K562 (cell line): ENCODE results near the gene SERINC3. TPM values are rescaled to one million over a fixed set of nuclear protein-coding genes. Genes with fewer than 3 reads are reported as not detected.

Experiments used
- CCAR2 ChIP-seq: fragments of 200-400 bp; formaldehyde crosslinking; IDR thresholded peaks from 2 replicates; pipeline ENCODE4 v1.6.1; 2017; ENCODE audit warnings: mild to moderate bottlenecking, low read depth, low read length
- CHCHD3 ChIP-seq: fragments of 250-450 bp; sonication (Bioruptor Pico); IDR thresholded peaks from 2 replicates; pipeline ENCODE4 v2.1.2; 2022; ENCODE audit warnings: mild to moderate bottlenecking
- CTCF ChIP-seq, 3 experiments: IDR thresholded peaks in 2 of 3; conservative IDR thresholded peaks in 1 of 3; 2 replicates each; pipeline ENCODE4 v1.5.1; 2011 to 2012; ENCODE audit warnings: low read length in 3 of 3, mild to moderate bottlenecking in 3 of 3, control low read depth in 2 of 3, improper control_type of control experiment in 1 of 3, inconsistent platforms in 1 of 3, low read depth in 1 of 3, mixed read lengths in 1 of 3, moderate library complexity in 1 of 3; ENCODE audit not compliant: insufficient read depth in 2 of 3
- DIDO1 ChIP-seq: fragments of 450-650 bp; IDR thresholded peaks from 2 replicates; pipeline ENCODE4 v1.6.1; 2016; ENCODE audit warnings: low read depth, missing biosample characterization, missing genetic modification characterization
- ETV1 ChIP-seq: fragments of 450-650 bp; conservative IDR thresholded peaks from 2 replicates; pipeline ENCODE4 v1.6.1; 2016; ENCODE audit warnings: missing genetic modification characterization, control low read depth, low read depth, missing compliant biosample characterization
- GABPB1 ChIP-seq: sonication (generic); formaldehyde crosslinking; IDR thresholded peaks from 2 replicates; pipeline ENCODE4 v1.8.0; 2022; ENCODE audit warnings: mild to moderate bottlenecking, missing genetic modification reagents
- MBD2 ChIP-seq: sonication (generic); IDR thresholded peaks from 2 replicates; pipeline ENCODE4 v1.6.1; 2016; ENCODE audit warnings: low read depth, borderline replicate concordance
- PURB ChIP-seq: sonication (generic); formaldehyde crosslinking; IDR thresholded peaks from 2 replicates; pipeline ENCODE4 v1.9.0; 2021; ENCODE audit warnings: low read depth, mild to moderate bottlenecking, missing genetic modification reagents
- RAD51 ChIP-seq: fragments of 450-650 bp; IDR thresholded peaks from 2 replicates; pipeline ENCODE4 v1.7.1; 2016; ENCODE audit warnings: low read depth, mild to moderate bottlenecking, borderline replicate concordance
- RFX5 ChIP-seq: IDR thresholded peaks from 2 replicates; pipeline ENCODE4 v1.6.1; 2011; ENCODE audit warnings: low read depth, mild to moderate bottlenecking, improper control_type of control experiment, low read length
- SRSF1 ChIP-seq: fragments of 200-400 bp; formaldehyde crosslinking; IDR thresholded peaks from 2 replicates; pipeline ENCODE4 v1.6.1; 2017; ENCODE audit warnings: mild to moderate bottlenecking, low read depth, low read length, moderate library complexity
- ZBTB2 ChIP-seq: fragments of 450-650 bp; IDR thresholded peaks from 2 replicates; pipeline ENCODE4 v1.6.1; 2016; ENCODE audit warnings: antibody characterized with exemption
- ZNF143 ChIP-seq: sonication (generic); formaldehyde crosslinking; IDR thresholded peaks from 2 replicates; pipeline ENCODE4 v1.9.0; 2022; ENCODE audit warnings: mild to moderate bottlenecking, missing genetic modification reagents
- ZNF347 ChIP-seq: fragments of 450-650 bp; formaldehyde crosslinking; IDR thresholded peaks from 2 replicates; pipeline ENCODE4 v1.4.0; 2020; ENCODE audit warnings: low read depth, mild to moderate bottlenecking, moderate library complexity
- ZNF707 ChIP-seq: fragments of 250-450 bp; sonication (Bioruptor Pico); conservative IDR thresholded peaks from 2 replicates; pipeline ENCODE4 v1.8.0; 2022; ENCODE audit warnings: inconsistent platforms, mild to moderate bottlenecking, moderate library complexity
- ZNF830 ChIP-seq: fragments of 250-450 bp; sonication (Bioruptor Pico); IDR thresholded peaks from 2 replicates; pipeline ENCODE4 v1.5.0; 2021; ENCODE audit warnings: mild to moderate bottlenecking
- polyA plus RNA-seq, 8 experiments: library from polyadenylated mRNA; depleted of rRNA in 4 of 8; stranded (reverse) in 5 of 8; unstranded in 3 of 8; fragments of >200 nt; fragmentation: Nextera tagmentation in 2 of 8; fragmentation: Illumina TruSeq in 1 of 8; extraction: Ambion mirVana in 2 of 8; extraction: Trizol in 1 of 8; gene quantifications; 2 replicates each; pipeline versions ENCODE4 v1.2.1 to v1.2.3, GENCODE V29; 2011 to 2014; ENCODE audit warnings: inconsistent platforms in 1 of 8, missing spikeins in 1 of 8
- total RNA-seq, 7 experiments: library from RNA; depleted of rRNA in 6 of 7; stranded (reverse); fragments of >200 nt in 6 of 7; fragmentation: Illumina TruSeq in 2 of 7; extraction: Trizol in 2 of 7; gene quantifications; 2 replicates each; pipeline versions ENCODE4 v1.2.1 to v1.2.3, GENCODE V29; 2011 to 2021; ENCODE audit warnings: low replicate concordance in 1 of 7
- TF ChIP-seq, protein P1 (sequence below): sonication (generic); formaldehyde crosslinking; IDR thresholded peaks from 2 replicates; pipeline ENCODE4 v1.8.1; 2023; ENCODE audit warnings: missing genetic modification reagents, mild to moderate bottlenecking, borderline replicate concordance
- TF ChIP-seq, protein P2 (sequence below): fragments of 450-650 bp; IDR thresholded peaks from 2 replicates; pipeline ENCODE4 v1.6.1; 2018; ENCODE audit warnings: mild to moderate bottlenecking, low read depth; ENCODE audit not compliant: partially characterized antibody

SERINC3 gene
- total and polyA plus RNA-seq, 9 of the 15 experiments (the other 6 are each of a cell fraction or from before 2014, with no cell fraction given), result 24.7 to 107 (median 48.8) TPM

DNA sequence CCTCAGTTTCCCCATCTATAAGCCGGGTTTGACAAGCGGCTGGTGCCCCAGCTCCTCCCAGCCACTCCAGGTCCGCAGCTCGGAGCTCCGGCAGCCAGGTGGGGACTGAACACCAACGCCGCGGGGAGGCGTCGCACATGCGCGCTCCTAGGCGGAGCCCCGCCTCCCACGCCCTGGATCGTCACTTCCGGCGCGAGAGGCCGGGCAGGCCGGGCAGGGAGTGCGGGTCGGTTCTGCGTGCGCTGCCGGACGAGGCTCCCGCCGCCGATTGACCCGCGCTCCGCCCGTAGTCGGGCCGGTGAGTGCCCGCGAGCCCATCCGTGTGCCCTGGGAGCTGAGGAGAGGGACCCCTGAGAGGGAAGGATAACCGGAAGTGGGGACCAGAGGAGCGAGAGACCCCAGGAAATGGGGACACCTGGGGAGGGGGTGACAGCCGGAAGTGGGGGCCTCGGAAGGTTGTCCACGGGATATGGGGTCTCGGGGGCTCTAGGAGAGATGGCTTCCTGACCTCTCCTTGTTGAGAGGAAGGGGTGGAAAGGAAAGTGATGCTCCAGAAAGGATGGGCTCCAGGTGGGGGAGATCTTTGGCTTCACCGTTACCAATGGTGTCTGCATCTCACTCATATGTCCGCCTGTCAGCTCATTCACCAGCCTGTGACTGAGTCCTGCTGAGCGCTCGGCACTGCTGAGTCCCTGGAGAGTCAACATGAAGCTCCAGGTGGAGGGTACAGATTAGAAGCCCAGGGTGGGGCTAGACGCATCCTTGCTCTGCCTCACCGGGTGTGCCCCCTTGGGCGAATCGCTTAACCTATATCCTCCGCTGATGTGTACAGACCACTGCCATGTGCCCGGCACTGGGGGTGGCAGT is 45.9 kb downstream of the SERINC3 start, which contains the start of gene TTPAL (continued):
- TF ChIP-seq, protein P1, sequence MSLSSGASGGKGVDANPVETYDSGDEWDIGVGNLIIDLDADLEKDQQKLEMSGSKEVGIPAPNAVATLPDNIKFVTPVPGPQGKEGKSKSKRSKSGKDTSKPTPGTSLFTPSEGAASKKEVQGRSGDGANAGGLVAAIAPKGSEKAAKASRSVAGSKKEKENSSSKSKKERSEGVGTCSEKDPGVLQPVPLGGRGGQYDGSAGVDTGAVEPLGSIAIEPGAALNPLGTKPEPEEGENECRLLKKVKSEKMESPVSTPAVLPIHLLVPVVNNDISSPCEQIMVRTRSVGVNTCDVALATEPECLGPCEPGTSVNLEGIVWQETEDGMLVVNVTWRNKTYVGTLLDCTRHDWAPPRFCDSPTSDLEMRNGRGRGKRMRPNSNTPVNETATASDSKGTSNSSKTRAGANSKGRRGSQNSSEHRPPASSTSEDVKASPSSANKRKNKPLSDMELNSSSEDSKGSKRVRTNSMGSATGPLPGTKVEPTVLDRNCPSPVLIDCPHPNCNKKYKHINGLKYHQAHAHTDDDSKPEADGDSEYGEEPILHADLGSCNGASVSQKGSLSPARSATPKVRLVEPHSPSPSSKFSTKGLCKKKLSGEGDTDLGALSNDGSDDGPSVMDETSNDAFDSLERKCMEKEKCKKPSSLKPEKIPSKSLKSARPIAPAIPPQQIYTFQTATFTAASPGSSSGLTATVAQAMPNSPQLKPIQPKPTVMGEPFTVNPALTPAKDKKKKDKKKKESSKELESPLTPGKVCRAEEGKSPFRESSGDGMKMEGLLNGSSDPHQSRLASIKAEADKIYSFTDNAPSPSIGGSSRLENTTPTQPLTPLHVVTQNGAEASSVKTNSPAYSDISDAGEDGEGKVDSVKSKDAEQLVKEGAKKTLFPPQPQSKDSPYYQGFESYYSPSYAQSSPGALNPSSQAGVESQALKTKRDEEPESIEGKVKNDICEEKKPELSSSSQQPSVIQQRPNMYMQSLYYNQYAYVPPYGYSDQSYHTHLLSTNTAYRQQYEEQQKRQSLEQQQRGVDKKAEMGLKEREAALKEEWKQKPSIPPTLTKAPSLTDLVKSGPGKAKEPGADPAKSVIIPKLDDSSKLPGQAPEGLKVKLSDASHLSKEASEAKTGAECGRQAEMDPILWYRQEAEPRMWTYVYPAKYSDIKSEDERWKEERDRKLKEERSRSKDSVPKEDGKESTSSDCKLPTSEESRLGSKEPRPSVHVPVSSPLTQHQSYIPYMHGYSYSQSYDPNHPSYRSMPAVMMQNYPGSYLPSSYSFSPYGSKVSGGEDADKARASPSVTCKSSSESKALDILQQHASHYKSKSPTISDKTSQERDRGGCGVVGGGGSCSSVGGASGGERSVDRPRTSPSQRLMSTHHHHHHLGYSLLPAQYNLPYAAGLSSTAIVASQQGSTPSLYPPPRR (CRISPR knock-in tag), result no peak
- TF ChIP-seq GABPB1 (CRISPR knock-in tag) (peak; percentile 97), PURB (no peak), MBD2 (peak; percentile 57; the same call in 1 of the 2 replicates), ETV1 (peak; percentile 59), RAD51 (no peak), DIDO1 (tag) (no peak), ZNF347 (CRISPR knock-in tag) (no peak), ZNF830 (0 out of 2 replicates have a peak, but pooled peaks have one; percentile 62), ZBTB2 (no peak), CTCF (IDR thresholded peaks at IDR 0.05 in 2 of 3, conservative IDR thresholded peaks at IDR 0.05 in 1 of 3; ENCODE audit: insufficient read depth in 2 of 3, low read depth in 1 of 3, low read length in 3 of 3) (peak; percentile 21 to 57 (median 37); a peak in 4 of 6 replicates), CHCHD3 (no peak), CCAR2 (no peak), RFX5 (no peak), ZNF143 (no peak), ZNF707 (CRISPR knock-in tag) (no peak), SRSF1 (no peak)
- TF ChIP-seq, protein P2, sequence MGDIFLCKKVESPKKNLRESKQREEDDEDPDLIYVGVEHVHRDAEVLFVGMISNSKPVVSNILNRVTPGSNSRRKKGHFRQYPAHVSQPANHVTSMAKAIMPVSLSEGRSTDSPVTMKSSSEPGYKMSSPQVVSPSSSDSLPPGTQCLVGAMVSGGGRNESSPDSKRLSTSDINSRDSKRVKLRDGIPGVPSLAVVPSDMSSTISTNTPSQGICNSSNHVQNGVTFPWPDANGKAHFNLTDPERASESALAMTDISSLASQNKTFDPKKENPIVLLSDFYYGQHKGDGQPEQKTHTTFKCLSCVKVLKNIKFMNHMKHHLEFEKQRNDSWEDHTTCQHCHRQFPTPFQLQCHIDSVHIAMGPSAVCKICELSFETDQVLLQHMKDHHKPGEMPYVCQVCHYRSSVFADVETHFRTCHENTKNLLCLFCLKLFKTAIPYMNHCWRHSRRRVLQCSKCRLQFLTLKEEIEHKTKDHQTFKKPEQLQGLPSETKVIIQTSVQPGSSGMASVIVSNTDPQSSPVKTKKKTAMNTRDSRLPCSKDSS, result no peak
